Gastrocnemius medialis (tissue), 4 donors: ENCODE results near the gene UBE4B.

Experiments
- CTCF ChIP-seq, 5 experiments: fragments of 450-650 bp in 3 of 5; fragments of 200-600 bp in 2 of 5; sonication (generic) in 2 of 5; IDR thresholded peaks in 4 of 5; conservative IDR thresholded peaks in 1 of 5; 1 replicate in 4 of 5; 2 replicates in 1 of 5; pipeline ENCODE4 v1.5.1; 2016 to 2019; ENCODE audit warnings: antibody characterized with exemption in 5 of 5, mild to moderate bottlenecking in 3 of 5, moderate library complexity in 3 of 5
- POLR2A ChIP-seq, 2 donors: fragments of 450-650 bp; IDR thresholded peaks; one replicate each; pipeline ENCODE4 v1.6.1; 2017; ENCODE audit warnings: antibody characterized with exemption in 2 of 2, mild to moderate bottlenecking in 2 of 2, moderate library complexity in 2 of 2

DNA sequence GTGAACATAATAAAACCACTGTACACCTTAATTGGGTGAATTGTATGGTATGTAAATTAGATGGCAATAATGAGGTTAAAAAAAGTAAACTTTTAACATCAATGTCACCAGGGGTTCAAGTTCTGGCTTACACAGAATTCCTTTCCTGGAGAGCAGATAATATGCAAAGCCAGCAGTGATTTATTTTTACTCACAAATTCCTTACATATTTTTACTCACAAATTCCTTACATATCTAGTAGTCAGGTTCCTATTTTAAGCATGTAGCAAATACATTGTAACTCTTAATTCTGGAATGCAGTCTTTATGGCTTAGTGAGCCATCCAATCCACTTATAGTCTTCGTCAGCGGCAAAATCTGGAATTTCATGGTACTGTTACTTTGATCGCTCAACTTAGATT lies 1.3 kb upstream of the UBE4B start:
- TF ChIP-seq POLR2A (IDR thresholded peaks at IDR 0.05) (no peak), CTCF (IDR thresholded peaks at IDR 0.05 in 4 of 5, conservative IDR thresholded peaks at IDR 0.05 in 1 of 5) (no peak)
